SU-DHL-6 (cell line): ENCODE measurements around the gene HAVCR2.

Experiments used
- H2AFZ ChIP-seq: fragments of 200-600 bp; sonication (generic); 2 replicates; pipeline ENCODE4 v1.6.1; 2014; ENCODE audit warnings: low read depth, mild to moderate bottlenecking, moderate library complexity, mixed read lengths, antibody characterized with exemption, low read length; ENCODE audit not compliant: severe bottlenecking
- H3F3A ChIP-seq: fragments of 200-600 bp; shearing (Covaris generic); 2 replicates; pipeline ENCODE4 v1.6.0; 2016; ENCODE audit warnings: antibody characterized with exemption, mild to moderate bottlenecking; ENCODE audit not compliant: insufficient read depth
- H3K27ac ChIP-seq: fragments of 200-600 bp; sonication (generic); 2 replicates; pipeline ENCODE4 v1.5.1; 2016; ENCODE audit warnings: low read depth, mild to moderate bottlenecking, low read length, moderate library complexity, mixed read lengths
- H3K27me3 ChIP-seq: fragments of 200-600 bp; sonication (generic), shearing (Covaris generic); 2 replicates; pipeline ENCODE4 v1.6.0; 2014; ENCODE audit warnings: mild to moderate bottlenecking, low read length
- H3K36me3 ChIP-seq: fragments of 200-600 bp; sonication (generic); 2 replicates; pipeline ENCODE4 v1.6.1; 2014; ENCODE audit warnings: mild to moderate bottlenecking, low read length, mixed read lengths
- H3K4me2 ChIP-seq: fragments of 300-600, 200-600 bp; shearing (Covaris generic), sonication (generic); 2 replicates; pipeline ENCODE4 v1.6.0; 2014; ENCODE audit warnings: low read length, low read depth, mild to moderate bottlenecking; ENCODE audit not compliant: poor library complexity, severe bottlenecking
- H3K4me3 ChIP-seq: fragments of 200-600 bp; sonication (generic); 2 replicates; pipeline ENCODE4 v1.5.1; 2014; ENCODE audit warnings: antibody characterized with exemption, low read length, mild to moderate bottlenecking, mixed read lengths; ENCODE audit not compliant: insufficient read depth, poor library complexity, severe bottlenecking
- H3K79me2 ChIP-seq: fragments of 200-600 bp; sonication (generic); 2 replicates; pipeline ENCODE4 v1.6.1; 2014; ENCODE audit warnings: mild to moderate bottlenecking, low read length, moderate library complexity; ENCODE audit not compliant: insufficient read depth
- H3K9ac ChIP-seq: fragments of 200-600 bp; sonication (generic); 2 replicates; pipeline ENCODE4 v1.7.0; 2014; ENCODE audit warnings: mild to moderate bottlenecking, low read length
- H3K9me2 ChIP-seq: fragments of 200-600 bp; sonication (generic); replicated peaks from 2 replicates; pipeline ENCODE4 v1.6.1; 2014; ENCODE audit warnings: low read length; ENCODE audit not compliant: insufficient read depth
- H3K9me3 ChIP-seq: fragments of 200-600 bp; sonication (generic); 2 replicates; pipeline ENCODE4 v1.6.1; 2014; ENCODE audit warnings: low read length, mixed read lengths; ENCODE audit not compliant: insufficient read depth
- H4K20me1 ChIP-seq: fragments of 200-600 bp; sonication (generic); 2 replicates; pipeline ENCODE4 v1.6.1; 2014; ENCODE audit warnings: low read depth, mild to moderate bottlenecking, antibody characterized with exemption, low read length, moderate library complexity, mixed read lengths
- CTCF ChIP-seq: fragments of 200-600 bp; sonication (generic); IDR thresholded peaks from one replicate; pipeline ENCODE4 v1.5.1; 2017; ENCODE audit warnings: antibody characterized with exemption, mild to moderate bottlenecking, low read length, moderate library complexity; ENCODE audit not compliant: insufficient read depth, poor library complexity, severe bottlenecking
- EZH2phosphoT487 ChIP-seq: fragments of 200-600 bp; sonication (generic), shearing (Covaris generic); conservative IDR thresholded peaks from 2 replicates; pipeline ENCODE4 v1.6.1; 2018; ENCODE audit warnings: mild to moderate bottlenecking, antibody characterized with exemption, low read length, moderate library complexity, mixed read lengths

HAVCR2 gene

DNA sequence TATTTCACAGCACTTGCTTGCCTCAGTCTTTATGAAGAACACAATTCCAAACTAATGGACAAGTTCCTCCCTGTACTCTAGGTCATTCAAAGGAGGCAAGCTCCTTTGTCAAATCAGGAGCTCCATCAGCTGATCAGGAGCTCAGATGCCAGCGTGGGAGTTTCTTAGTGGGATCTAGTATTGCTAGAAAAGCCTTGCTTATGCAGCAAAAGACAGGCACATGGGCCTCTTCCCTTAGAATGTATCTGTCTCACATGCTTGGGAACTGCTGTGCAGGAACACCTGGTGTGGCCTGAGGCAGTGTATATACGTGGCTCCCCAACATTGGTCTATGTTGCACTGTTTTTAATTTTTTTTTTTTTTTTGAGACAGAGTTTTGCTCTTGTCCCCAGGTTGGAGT lies 28.6 kb downstream of the HAVCR2 start:
- no peaks in the 10 kb centered on the region for H3F3A ChIP-seq
- no peak overlapping the region for H3K9ac ChIP-seq
- no peaks in the 10 kb centered on the region for H3K9me2 ChIP-seq
- no peaks in the 10 kb centered on the region for H3K27me3 ChIP-seq
- no peak overlapping the region for H3K4me2 ChIP-seq
- TF ChIP-seq CTCF (no peak), EZH2phosphoT487 (no peak)
- H4K20me1 ChIP-seq, result no peaks in the 10 kb centered on the region
- H3K79me2 ChIP-seq, result no peaks in the 10 kb centered on the region
- H3K27ac ChIP-seq, result no peak overlapping the region
- no peak overlapping the region for H3K4me3 ChIP-seq
- no peak overlapping the region for H2AFZ ChIP-seq
- no peaks in the 10 kb centered on the region for H3K9me3 ChIP-seq
- H3K36me3 ChIP-seq, result no peaks in the 10 kb centered on the region

DNA sequence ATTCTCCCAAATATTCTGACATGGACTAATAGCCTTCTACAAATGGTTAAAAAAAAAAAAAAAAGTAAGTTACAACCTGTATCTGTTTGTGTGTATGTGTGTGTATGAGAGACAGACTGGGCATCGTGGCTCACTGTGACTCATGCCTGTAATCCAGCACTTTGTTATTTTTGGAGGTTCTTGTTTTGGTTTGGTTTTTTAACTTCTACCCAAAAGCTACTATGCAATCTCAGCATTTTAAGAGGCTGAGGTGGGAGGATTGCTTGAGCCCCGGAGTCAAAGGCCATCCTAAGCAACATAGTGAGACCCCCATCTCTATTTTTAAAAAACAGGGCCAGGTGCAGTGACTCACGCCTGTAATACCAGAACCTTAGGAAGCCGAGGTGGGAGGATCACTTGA lies 32.3 kb downstream of the HAVCR2 start:
- Histone ChIP-seq H3K79me2 (no peaks in the 10 kb centered on the region), H2AFZ (no peak overlapping the region), H3F3A (no peaks in the 10 kb centered on the region), H3K4me2 (no peak overlapping the region), H3K27me3 (no peaks in the 10 kb centered on the region), H3K36me3 (no peaks in the 10 kb centered on the region), H3K9me2 (no peaks in the 10 kb centered on the region), H4K20me1 (no peaks in the 10 kb centered on the region), H3K9ac (no peak overlapping the region), H3K9me3 (no peaks in the 10 kb centered on the region), H3K27ac (no peak overlapping the region), H3K4me3 (no peak overlapping the region)
- no peak for TF ChIP-seq CTCF
- TF ChIP-seq EZH2phosphoT487, result no peak

- H3F3A ChIP-seq, result no peaks in the 10 kb centered on the region
- no peaks in the 10 kb centered on the region for H3K36me3 ChIP-seq
- H3K9me3 ChIP-seq, result no peaks in the 10 kb centered on the region
- H3K9me2 ChIP-seq, result no peaks in the 10 kb centered on the region
- H3K79me2 ChIP-seq, result no peaks in the 10 kb centered on the region
- H4K20me1 ChIP-seq, result no peaks in the 10 kb centered on the region
- no peak overlapping the region for H2AFZ ChIP-seq
- H3K27me3 ChIP-seq, result no peaks in the 10 kb centered on the region
- TF ChIP-seq EZH2phosphoT487, result no peak
- no peak for TF ChIP-seq CTCF
- H3K27ac ChIP-seq, result no peak overlapping the region
- H3K9ac ChIP-seq, result no peak overlapping the region
- H3K4me2 ChIP-seq, result no peak overlapping the region
- H3K4me3 ChIP-seq, result no peak overlapping the region
Measured at GRCh38 chr5:157072508-157072907, 36.3 kb downstream of the HAVCR2 start.

- TF ChIP-seq CTCF (no peak), EZH2phosphoT487 (no peak)
- no peaks in the 10 kb centered on the region for H4K20me1 ChIP-seq
- no peaks in the 10 kb centered on the region for H3K36me3 ChIP-seq
- H3K9me2 ChIP-seq, result no peaks in the 10 kb centered on the region
- no peaks in the 10 kb centered on the region for H3K79me2 ChIP-seq
- no peaks in the 10 kb centered on the region for H3F3A ChIP-seq
- H3K27ac ChIP-seq, result no peak overlapping the region
- no peak overlapping the region for H3K4me3 ChIP-seq
- no peak overlapping the region for H2AFZ ChIP-seq
- no peaks in the 10 kb centered on the region for H3K9me3 ChIP-seq
- no peaks in the 10 kb centered on the region for H3K27me3 ChIP-seq
- H3K4me2 ChIP-seq, result no peak overlapping the region
- no peak overlapping the region for H3K9ac ChIP-seq
Measured at GRCh38 chr5:157069949-157070348, 38.9 kb downstream of the HAVCR2 start.
